DMS153 treated with DMSO at 0.1 percent for 48 hours (cell line): ENCODE results near the gene GAREM2.

Experiments
- DNase-seq: peaks from one replicate; lab custom pipeline; 2025; ENCODE audit not compliant: unreplicated experiment; lab: John Stamatoyannopoulos, UW

The GAREM2 gene

GRCh38 chr2:26185954-26186770, 13.3 kb downstream of the GAREM2 start:
- no peak for DNase-seq

DNA sequence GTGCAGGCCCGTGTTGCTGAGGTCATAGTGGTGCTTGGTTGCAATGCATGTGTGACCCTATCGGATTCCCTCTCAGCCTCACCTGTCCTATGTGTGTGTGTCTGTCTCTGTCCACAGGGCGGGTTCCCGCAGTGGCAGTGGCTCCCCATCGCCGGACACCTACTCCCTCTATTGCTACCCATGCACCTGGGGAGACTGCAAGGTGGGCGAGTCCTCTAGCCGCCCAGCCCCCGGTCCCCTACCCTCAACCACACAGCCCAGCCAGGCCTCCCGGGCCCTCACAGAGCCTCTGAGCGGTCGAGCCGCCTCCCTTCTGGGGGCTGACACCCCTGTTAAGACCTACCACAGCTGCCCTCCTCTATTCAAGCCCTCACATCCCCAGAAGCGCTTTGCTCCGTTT, 14.2 kb downstream of the GAREM2 start:
- no peak for DNase-seq

GRCh38 chr2:26187537-26188104, 14.7 kb downstream of the GAREM2 start:
- DNase-seq = no peak

- DNase-seq = no peak
These were observed 16.2 kb downstream of the GAREM2 start for GRCh38 chr2:26189123-26189522.

DNA sequence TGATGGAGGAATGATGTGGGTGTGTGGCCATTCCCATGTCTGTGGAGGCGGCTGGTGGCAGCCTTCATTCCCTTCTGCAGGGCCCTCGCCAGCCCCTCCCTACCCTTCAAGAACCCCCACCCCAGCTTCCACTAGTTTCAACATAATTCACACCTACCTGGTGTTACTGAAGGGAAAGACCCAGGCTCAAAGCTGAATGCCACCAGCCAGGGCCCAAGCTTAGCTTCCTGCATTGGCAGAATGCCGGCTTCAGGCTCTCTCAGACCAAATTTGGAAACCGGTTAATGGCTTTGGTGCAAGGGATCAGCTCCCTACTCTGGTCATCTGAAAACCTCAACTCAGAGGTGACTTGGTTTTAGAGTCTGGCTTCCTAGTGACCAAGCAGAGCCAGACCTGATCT, 16.9 kb downstream of the GAREM2 start:
- no peak for DNase-seq

DNA sequence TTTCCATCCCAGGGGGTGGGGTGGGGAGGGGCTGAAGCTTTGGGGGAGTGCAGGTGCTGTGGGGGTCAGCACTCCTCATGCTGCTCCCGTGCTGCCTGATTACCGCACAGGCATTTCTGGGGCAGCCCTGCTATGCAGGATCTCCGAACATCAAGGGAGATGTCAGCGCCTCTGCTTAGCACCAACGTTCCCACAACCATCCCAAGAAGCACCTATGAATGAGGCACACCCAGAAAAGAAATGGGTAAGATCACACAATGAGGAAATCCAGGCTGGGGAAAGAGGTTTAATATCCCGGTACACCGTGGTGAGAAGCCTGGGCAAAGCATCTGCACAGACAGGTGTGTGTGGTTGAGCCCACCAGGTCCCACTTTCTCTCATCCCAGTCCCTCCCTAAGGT, 17.5 kb downstream of the GAREM2 start:
- no peak for DNase-seq

DNA sequence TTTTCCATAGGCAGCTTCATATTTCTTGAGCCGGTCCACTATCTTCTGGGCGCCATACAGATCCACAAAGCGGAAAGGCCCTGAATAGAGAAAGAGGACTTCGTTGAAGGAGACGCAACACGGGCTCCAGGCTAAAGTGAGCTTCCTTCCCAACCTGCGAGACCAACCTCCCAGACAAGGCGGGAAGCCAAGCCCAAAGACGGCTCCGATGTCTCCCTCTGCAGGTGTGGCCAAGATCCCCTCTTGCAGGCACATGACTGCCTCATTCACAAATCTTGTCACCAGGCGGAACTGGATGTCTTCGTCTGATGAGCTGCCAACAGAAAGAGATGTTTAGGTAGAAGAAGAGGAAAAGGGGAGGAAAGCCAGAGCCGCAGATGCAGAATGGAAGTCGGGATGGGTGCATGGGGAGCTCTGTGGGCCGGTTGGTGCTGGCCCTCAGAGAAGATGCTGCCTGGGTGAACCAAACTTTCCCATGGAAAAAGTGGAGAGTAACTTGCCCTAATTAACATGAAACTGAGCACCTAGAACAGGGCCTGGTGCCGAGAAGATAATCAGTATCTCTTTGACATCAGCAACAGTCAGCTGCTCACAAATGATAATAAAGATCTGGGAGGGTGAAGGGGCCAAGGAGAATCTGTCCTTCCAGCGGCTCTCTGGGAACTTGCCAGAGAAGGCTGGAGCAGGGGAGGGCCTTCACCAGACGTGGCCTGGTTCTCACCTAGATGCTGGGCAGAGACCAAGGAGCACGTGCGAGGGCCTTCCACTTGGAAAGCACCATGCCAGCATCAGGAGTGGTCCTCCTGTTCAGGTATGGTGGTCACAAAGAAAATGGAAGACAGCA, 18.6 kb downstream of the GAREM2 start:
- no peak for DNase-seq

- DNase-seq = no peak
These were observed 20.8 kb downstream of the GAREM2 start for GRCh38 chr2:26193578-26194231.

GRCh38 chr2:26195040-26195984, 22.4 kb downstream of the GAREM2 start:
- no peak for DNase-seq

- DNase-seq = no peak
These were observed 24.0 kb downstream of the GAREM2 start for GRCh38 chr2:26196683-26197418.

GRCh38 chr2:26197516-26197915, 24.6 kb downstream of the GAREM2 start:
- DNase-seq = no peak

DNA sequence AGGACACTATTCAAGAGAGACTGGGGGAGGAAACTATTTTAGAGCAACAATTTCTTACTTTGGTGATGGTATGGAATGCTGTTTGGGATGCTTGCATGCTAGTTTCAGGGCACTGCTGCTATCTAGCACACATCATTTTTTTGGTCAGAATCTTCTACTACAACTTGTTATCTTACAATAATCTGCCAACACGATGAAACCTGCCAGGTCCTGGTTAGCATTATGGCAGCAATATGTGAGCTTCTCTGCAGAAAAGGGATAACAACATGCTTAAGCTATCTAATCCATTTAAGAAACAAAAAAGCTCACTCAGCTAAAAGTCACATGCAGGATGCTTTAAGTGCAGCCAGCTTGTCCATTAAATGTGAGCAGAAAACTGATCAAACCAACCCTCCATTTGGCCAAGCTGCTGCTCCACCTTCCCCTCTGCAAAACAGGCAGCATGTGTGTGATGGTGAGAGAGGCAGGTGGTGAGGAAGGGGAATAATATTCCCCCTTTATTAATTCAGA, 30.1 kb downstream of the GAREM2 start:
- DNase-seq = no peak

- no peak for DNase-seq
These were observed 31.0 kb downstream of the GAREM2 start for GRCh38 chr2:26203906-26204305.

DNA sequence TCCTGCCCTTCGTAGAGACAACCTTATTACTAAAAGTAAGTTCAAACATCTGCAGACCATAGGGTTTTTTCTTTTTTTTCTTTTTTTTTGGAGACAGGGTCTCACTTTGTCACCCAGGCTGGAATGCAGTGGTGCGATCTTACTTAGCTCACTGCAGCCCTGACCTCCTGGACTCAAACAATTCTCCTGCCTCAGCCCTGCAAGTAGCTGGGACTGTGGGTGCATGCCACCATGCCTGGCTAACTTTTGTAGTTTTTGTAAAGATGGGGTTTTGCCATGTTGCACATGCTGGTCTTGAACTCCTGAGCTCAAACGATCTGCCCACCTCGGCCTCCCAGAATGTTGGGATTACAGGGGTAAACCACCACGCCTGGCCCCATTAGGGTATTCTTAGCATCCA, 39.1 kb downstream of the GAREM2 start:
- no peak for DNase-seq

DNA sequence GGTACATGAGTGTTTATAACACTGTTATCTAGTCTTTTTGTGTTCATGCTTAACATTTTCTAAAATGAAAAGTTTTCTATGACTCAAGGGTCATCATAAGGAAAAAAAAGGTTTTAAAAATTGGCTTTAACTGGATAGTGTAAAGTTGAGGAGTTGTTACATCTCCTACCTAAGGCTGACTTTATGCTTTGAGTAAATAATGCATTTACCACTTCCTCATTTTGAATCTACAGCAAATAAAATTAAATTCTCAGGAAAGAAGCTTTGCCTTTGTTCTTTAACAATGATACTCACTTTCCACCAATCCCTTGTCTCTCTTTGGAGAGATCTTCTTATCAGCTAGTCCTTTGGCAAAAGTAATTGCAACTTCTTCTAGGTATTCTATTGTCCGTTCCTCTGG, 41.9 kb downstream of the GAREM2 start:
- no peak for DNase-seq

GRCh38 chr2:26215833-26216232, 42.9 kb downstream of the GAREM2 start:
- no peak for DNase-seq

GRCh38 chr2:26216587-26216986, 43.7 kb downstream of the GAREM2 start:
- DNase-seq = no peak

DNA sequence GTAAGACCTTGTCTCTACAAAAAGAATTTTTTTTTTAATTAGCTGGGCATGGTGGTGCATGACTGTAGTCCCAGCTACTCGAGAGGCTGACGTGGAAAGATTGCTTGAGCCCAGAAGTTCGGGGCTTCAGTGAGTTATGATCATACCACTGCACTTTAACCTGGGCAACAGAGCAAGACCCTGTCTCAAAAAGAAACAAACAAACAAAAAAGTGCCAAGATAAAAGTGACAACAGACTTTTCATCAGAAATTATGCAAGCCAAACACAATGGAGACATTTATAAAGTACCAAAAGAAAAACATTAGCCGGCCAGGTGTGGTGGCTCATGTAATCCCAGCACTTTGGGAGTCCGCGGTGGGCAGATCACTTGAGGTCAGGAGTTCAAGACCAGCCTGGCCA, 44.8 kb downstream of the GAREM2 start:
- DNase-seq = no peak

- DNase-seq = no peak
These were observed 50.1 kb downstream of the GAREM2 start for GRCh38 chr2:26223018-26223417.
